ENCODE data around the gene TOMM40.
A peak's percentile ranks its signal among the peaks of the same experiment; 100 is the strongest.
"Not testable (repeated sequence)": the region's sequence is repeated elsewhere in the genome, so short reads cannot be mapped to it uniquely, and the experiment has no call there.

Gene TOMM40

DNA sequence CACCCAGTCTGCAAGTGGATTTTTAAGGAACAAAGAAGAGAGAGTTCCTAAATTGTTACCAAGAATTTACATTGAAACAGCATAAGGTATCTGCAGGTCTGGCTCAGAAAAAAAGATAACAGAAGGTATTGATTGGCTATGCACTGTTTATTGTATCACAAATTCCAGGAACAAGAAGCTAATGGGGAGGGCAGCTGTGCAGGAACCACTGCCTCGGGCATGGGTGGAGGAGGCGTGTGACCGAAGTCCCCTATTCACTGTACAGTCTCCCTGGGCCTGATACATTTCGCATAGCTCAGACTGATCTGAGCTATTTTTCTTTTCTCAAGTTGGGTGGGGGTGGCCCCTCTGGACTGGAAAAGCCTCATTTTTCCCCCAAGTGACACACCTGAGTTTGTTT, 33.2 kb upstream of the TOMM40 start:
- no peak for TF ChIP-seq CTCF (IDR thresholded peaks at IDR 0.05; ENCODE audit: insufficient read depth, low read depth, low read length, missing control alignments)
- H3K4me3 ChIP-seq (ENCODE audit: low read length), result no peak overlapping the region
- no peak for DNase-seq (ENCODE audit: low read depth)

DNA sequence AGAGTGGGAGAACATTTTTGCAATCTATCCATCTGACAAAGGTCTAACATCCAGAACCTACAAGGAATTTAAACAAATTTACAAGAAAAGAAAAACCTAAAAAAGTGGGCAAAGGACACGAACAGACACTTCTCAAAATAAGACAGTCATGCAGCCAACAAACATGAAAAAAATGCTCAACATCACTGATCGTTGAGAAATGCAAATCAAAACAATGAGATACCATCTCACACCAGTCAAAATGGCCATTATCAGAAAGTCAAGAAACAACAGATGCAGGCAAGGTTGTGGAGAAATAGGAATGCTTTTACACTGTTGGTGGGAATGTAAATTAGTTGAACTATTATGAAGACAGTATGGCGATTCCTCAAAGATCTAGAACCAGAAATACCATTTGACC, 29.5 kb upstream of the TOMM40 start:
- H3K4me3 ChIP-seq (ENCODE audit: low read length); DNase-seq (ENCODE audit: low read depth): not testable (repeated sequence)

- no peak for TF ChIP-seq CTCF (IDR thresholded peaks at IDR 0.05; ENCODE audit: insufficient read depth, low read depth, low read length, missing control alignments)
- no peak overlapping the region for H3K4me3 ChIP-seq (ENCODE audit: low read length)
- no peak for DNase-seq (ENCODE audit: low read depth)
Measured at GRCh38 chr19:44863990-44864389, 27.1 kb upstream of the TOMM40 start.

DNA sequence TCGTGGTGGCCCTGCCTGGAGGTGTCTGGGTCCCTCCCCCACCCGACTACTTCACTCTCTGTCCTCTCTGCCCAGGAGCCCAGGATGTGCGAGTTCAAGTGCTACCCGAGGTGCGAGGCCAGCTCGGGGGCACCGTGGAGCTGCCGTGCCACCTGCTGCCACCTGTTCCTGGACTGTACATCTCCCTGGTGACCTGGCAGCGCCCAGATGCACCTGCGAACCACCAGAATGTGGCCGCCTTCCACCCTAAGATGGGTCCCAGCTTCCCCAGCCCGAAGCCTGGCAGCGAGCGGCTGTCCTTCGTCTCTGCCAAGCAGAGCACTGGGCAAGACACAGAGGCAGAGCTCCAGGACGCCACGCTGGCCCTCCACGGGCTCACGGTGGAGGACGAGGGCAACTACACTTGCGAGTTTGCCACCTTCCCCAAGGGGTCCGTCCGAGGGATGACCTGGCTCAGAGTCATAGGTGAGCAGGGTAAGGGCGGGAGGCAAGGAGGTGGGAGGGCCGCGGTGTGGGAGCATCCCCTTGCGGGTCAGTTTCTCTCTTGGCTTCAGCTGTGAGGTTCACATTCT, 25.8 kb upstream of the TOMM40 start:
- DNase-seq (ENCODE audit: low read depth), result no peak
- TF ChIP-seq CTCF (IDR thresholded peaks at IDR 0.05; ENCODE audit: insufficient read depth, low read depth, low read length, missing control alignments), result no peak
- no peak overlapping the region for H3K4me3 ChIP-seq (ENCODE audit: low read length)

- peak; percentile 3 for TF ChIP-seq CTCF (IDR thresholded peaks at IDR 0.05; ENCODE audit: insufficient read depth, low read depth, low read length, missing control alignments)
- no peak for DNase-seq (ENCODE audit: low read depth)
Measured at GRCh38 chr19:44866664-44867063, 24.4 kb upstream of the TOMM40 start.

DNA sequence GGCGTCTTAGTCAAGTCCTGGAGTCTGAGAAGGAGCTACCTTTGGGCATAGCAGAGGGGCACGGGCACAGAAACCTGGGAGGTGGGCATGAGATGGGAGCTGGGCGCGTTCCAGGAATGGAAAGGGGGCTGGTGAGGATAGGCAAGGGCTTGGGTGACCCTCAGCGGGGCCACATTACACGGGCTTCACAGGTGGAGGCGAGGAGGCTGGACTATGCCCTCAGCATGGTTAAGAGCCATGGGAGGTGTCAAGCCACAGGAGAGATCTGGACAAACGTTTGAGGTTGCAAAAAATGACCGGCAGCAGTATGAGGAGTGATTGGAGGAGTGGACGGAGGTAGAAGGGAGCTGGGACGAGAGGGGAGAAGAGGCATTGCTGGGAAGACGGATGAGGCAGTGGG, 23.5 kb upstream of the TOMM40 start:
- no peak for DNase-seq (ENCODE audit: low read depth)
- TF ChIP-seq CTCF (IDR thresholded peaks at IDR 0.05; ENCODE audit: insufficient read depth, low read depth, low read length, missing control alignments), result no peak
- no peak overlapping the region for H3K4me3 ChIP-seq (ENCODE audit: low read length)

More at GRCh38 chr19:44866664-44867063, 24.4 kb upstream of the TOMM40 start:
- no peak overlapping the region for H3K4me3 ChIP-seq (ENCODE audit: low read length)

- TF ChIP-seq CTCF (IDR thresholded peaks at IDR 0.05; ENCODE audit: insufficient read depth, low read depth, low read length, missing control alignments), result no peak
- H3K4me3 ChIP-seq (ENCODE audit: low read length), result no peak overlapping the region
- no peak for DNase-seq (ENCODE audit: low read depth)
Measured at GRCh38 chr19:44869733-44870470, 21.2 kb upstream of the TOMM40 start.

Data from epithelial cell of esophagus (primary cell).